GM23248 (cell line): ENCODE data around the gene KRT79. TPM values are rescaled to one million over a fixed set of nuclear protein-coding genes. Genes with fewer than 3 reads are reported as not detected.

Experiments
- DNase-seq: peaks from one replicate; pipeline ENCODE4 v3.0.0-alpha.2; 2015
- H2AFZ ChIP-seq: fragments of 200-600 bp; sonication (generic); 2 replicates; pipeline ENCODE4 v1.6.1; 2016; ENCODE audit warnings: antibody characterized with exemption
- H3F3A ChIP-seq: fragments of 200-600 bp; sonication (generic); 2 replicates; pipeline ENCODE4 v1.6.1; 2016; ENCODE audit warnings: mild to moderate bottlenecking, antibody characterized with exemption, mixed run types; ENCODE audit not compliant: insufficient read depth
- H3K27ac ChIP-seq: fragments of 200-600 bp; sonication (generic); 2 replicates; pipeline ENCODE4 v1.5.1; 2016; ENCODE audit warnings: mild to moderate bottlenecking
- H3K27me3 ChIP-seq: fragments of 200-600 bp; sonication (generic); replicated peaks from 2 replicates; pipeline ENCODE4 v1.6.1; 2016; ENCODE audit warnings: mild to moderate bottlenecking; ENCODE audit not compliant: insufficient read depth
- H3K36me3 ChIP-seq: fragments of 200-600 bp; sonication (generic); 2 replicates; pipeline ENCODE4 v1.6.1; 2016; ENCODE audit warnings: low read depth, mild to moderate bottlenecking
- H3K4me1 ChIP-seq: fragments of 200-600 bp; sonication (generic); 2 replicates; pipeline ENCODE4 v1.6.1; 2016; ENCODE audit warnings: mild to moderate bottlenecking; ENCODE audit not compliant: insufficient read depth
- H3K4me2 ChIP-seq: fragments of 200-600 bp; sonication (generic); one replicate; pipeline ENCODE4 v1.6.1; 2016; ENCODE audit warnings: mild to moderate bottlenecking; ENCODE audit not compliant: unreplicated experiment
- H3K4me3 ChIP-seq: fragments of 200-600 bp; sonication (generic); 2 replicates; pipeline ENCODE4 v1.5.1; 2016; ENCODE audit warnings: mild to moderate bottlenecking
- H3K79me2 ChIP-seq: fragments of 200-600 bp; sonication (generic); 2 replicates; pipeline ENCODE4 v1.6.1; 2016; ENCODE audit warnings: mild to moderate bottlenecking; ENCODE audit not compliant: insufficient read depth
- H3K9ac ChIP-seq: fragments of 200-600 bp; sonication (generic); 2 replicates; pipeline ENCODE4 v1.6.1; 2016; ENCODE audit warnings: mild to moderate bottlenecking
- H3K9me2 ChIP-seq: fragments of 200-600 bp; sonication (generic); 2 replicates; pipeline ENCODE4 v1.6.1; 2016; ENCODE audit warnings: mixed run types, mild to moderate bottlenecking, moderate library complexity; ENCODE audit not compliant: insufficient read depth
- H3K9me3 ChIP-seq: fragments of 200-600 bp; sonication (generic); one replicate; pipeline ENCODE4 v1.6.1; 2017; ENCODE audit warnings: low read depth
- H4K20me1 ChIP-seq: fragments of 200-600 bp; sonication (generic); 2 replicates; pipeline ENCODE4 v1.6.0; 2016; ENCODE audit not compliant: insufficient read depth
- EZH2 ChIP-seq: fragments of 200-600 bp; sonication (generic); IDR thresholded peaks from 2 replicates; pipeline ENCODE4 v1.6.1; 2018; ENCODE audit warnings: antibody characterized with exemption, mild to moderate bottlenecking; ENCODE audit not compliant: insufficient read depth, poor library complexity, severe bottlenecking
- EZH2phosphoT487 ChIP-seq: fragments of 200-600 bp; sonication (generic); IDR thresholded peaks from 2 replicates; pipeline ENCODE4 v1.6.1; 2018; ENCODE audit warnings: antibody characterized with exemption, moderate library complexity, mild to moderate bottlenecking, low read depth; ENCODE audit not compliant: insufficient read depth
- WGBS, 2 experiments: methylation state at CpG; one replicate each; pipeline ENCODE4 v1.1.6; 2015 to 2017; ENCODE audit warnings: low lambda C conversion rate in 2 of 2, low coverage in 1 of 2; ENCODE audit errors: missing lambda C conversion rate in 2 of 2; 5-methylcytosine and 5-hydroxymethylcytosine counted together
- in situ Hi-C: fragments of 300-500 bp; cut with MboI; formaldehyde crosslinking; loops from 2 replicates; pipeline ENCODE4 v1.15.0; 2020
- polyA plus RNA-seq: library from polyadenylated mRNA; unstranded; fragments of >200 nt; fragmentation: Nextera tagmentation; extraction: Ambion mirVana; gene quantifications from 2 replicates; pipeline ENCODE4 v1.2.1, GENCODE V29; 2016
- total RNA-seq: library from RNA; depleted of rRNA; stranded (reverse); fragments of >200 nt; shearing (Covaris generic); gene quantifications from 2 replicates; pipeline ENCODE4 v1.2.3, GENCODE V29; 2014

Gene KRT79
- total and polyA plus RNA-seq, 2 experiments from 2014 or later = 0.15 TPM; not detected in 1

DNA sequence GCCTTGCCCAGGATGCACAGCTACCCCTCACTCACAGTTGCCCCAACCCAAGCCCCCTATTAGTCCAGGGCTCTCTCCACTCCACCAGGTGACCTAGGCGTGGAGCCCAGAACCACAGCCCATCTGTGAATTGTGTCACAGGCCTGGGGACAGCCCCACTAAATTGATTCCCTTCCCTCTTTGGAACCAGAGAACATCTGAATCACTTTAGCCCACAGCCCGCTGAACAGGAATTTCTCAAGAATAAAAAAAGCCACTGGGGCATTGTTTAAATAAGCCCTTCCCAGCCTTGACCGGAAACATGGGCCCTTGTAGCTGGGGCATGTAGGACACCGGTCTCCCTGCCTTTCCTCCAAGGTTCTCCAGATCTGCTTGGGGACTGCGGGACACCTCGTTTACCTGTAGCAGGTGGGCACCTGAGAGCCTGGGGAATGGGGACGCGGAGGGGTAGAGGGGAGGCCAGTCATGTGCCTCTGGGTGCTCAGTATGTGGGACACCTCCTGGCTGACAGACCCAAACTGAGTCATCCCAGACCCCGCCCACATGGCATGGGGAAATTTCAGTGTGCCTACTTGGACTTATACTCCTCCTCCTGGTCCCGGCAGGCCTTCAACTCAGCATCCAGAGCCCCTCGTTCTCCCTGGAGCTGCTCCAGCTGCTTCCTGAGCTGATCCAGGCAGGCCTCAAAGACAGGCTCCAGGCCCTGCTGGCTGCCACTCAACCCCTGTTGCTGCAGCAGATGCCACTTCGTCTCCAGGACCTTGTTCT is 13.4 kb upstream of the KRT79 start:
- in situ Hi-C loops = no loop called here
- peak; percentile 44 for DNase-seq
- 55 to 58% methylated on average over 12 of the region's 12 CpGs for WGBS, 2 experiments

DNA sequence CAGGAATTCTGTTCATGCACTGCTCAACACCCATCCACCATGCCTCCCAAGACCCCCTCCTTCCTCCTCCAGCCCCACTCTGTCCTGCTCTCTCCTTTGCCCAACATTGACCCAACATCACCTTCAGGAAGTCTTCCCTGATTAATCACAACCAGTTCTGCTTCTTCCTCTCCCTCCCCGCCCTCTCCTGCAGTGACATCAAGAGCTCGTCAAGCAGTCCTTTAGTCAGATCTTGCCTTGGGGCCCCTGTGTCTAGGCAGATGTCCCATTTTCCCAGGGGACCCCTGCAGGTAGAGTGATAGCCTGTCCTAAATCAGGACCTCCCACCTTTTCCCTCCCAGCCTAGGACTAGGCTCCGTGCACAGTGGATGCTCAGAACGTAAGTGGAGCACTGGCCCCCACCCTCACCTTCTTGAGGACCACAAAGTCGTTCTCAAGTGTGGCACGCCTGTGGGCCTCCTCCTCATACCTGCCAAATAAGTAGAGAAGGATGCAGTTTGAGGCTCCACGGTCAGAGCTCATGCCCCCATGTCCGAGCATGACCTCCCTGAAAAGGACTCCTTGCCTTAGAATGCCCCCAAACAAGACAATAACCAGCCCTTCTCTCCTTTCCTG is 12.4 kb upstream of the KRT79 start:
- Histone ChIP-seq H3K36me3 (no peaks in the 10 kb centered on the region), H3K4me2 (no peak overlapping the region), H4K20me1 (no peaks in the 10 kb centered on the region), H3K27me3 (peaks cover 16% of the 10 kb centered on the region; the same call in 1 of the 2 replicates), H2AFZ (no peak overlapping the region), H3K4me1 (no peaks in the 10 kb centered on the region), H3K9me2 (no peaks in the 10 kb centered on the region), H3K9me3 (no peaks in the 10 kb centered on the region), H3K27ac (no peak overlapping the region), H3F3A (no peaks in the 10 kb centered on the region), H3K4me3 (no peak overlapping the region), H3K79me2 (no peaks in the 10 kb centered on the region), H3K9ac (no peak overlapping the region)
- DNase-seq = no peak
- in situ Hi-C loops = no loop called here
- TF ChIP-seq EZH2 (no peak), EZH2phosphoT487 (no peak)
- WGBS, 2 experiments = 45 to 53% methylated on average over 8 of the region's 8 CpGs

More for the DNA sequence above, 13.4 kb upstream of the KRT79 start:
- Histone ChIP-seq H3K4me1 (no peaks in the 10 kb centered on the region), H3K27ac (no peak overlapping the region), H3K27me3 (peaks cover 26% of the 10 kb centered on the region), H4K20me1 (no peaks in the 10 kb centered on the region), H3F3A (no peaks in the 10 kb centered on the region), H3K9me3 (no peaks in the 10 kb centered on the region), H3K79me2 (no peaks in the 10 kb centered on the region), H3K4me2 (no peak overlapping the region), H3K4me3 (no peak overlapping the region), H3K36me3 (no peaks in the 10 kb centered on the region), H3K9me2 (no peaks in the 10 kb centered on the region), H2AFZ (no peak overlapping the region), H3K9ac (no peak overlapping the region)
- TF ChIP-seq EZH2phosphoT487 (no peak), EZH2 (no peak)

DNA sequence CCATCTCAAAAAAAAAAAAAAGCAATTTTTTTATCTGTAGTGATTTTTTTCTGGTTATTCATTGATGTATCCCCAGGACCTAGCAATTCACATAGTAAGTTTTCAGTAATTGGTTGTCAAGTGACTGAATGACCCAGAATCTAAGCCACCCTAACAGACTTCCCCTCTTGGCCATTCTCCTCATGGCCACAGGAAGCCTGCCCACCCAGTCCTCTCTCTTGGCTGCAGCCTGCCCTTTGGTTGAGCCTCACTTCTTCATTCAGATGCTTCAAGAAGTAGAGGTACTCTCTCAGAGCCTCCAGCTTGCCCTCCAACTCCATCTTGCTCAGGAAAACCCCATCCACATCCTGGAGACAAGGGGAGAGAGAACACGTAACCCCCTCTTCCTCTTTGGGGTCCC is 11.8 kb upstream of the KRT79 start:
- Histone ChIP-seq H3K79me2 (no peaks in the 10 kb centered on the region), H3K36me3 (no peaks in the 10 kb centered on the region), H3K4me3 (no peak overlapping the region), H3K9ac (no peak overlapping the region), H3F3A (no peaks in the 10 kb centered on the region), H3K27me3 (peaks cover 10% of the 10 kb centered on the region; the same call in 1 of the 2 replicates), H3K4me2 (no peak overlapping the region), H3K27ac (no peak overlapping the region), H2AFZ (no peak overlapping the region), H3K9me3 (no peaks in the 10 kb centered on the region), H4K20me1 (no peaks in the 10 kb centered on the region), H3K9me2 (no peaks in the 10 kb centered on the region), H3K4me1 (no peaks in the 10 kb centered on the region)
- TF ChIP-seq EZH2phosphoT487 (no peak), EZH2 (no peak)
- no peak for DNase-seq
- in situ Hi-C loops = no loop called here
- 86 to 90% methylated on average over 1 of the region's 1 CpG for WGBS, 2 experiments

DNA sequence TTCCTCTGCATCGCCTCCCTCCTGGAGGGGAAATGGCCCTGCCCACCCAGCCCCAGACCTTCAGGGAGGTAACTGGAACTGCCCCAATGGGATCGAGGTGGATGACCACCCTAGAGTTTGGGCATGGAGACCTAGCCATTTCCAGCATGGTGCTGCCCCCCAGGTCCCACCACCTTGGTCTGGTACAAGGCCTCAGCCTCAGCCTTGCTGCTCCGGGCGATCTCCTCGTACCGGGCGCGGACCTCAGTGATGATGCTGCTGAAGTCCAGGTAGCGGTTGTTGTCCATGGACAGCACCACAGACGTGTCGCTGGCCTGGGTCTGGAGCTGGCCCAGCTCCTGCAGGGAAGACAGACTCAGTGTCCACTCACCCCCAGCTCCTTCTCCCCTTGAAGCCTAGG is 10.3 kb upstream of the KRT79 start:
- in situ Hi-C loops = no loop called here
- no peak overlapping the region for H3K4me2 ChIP-seq
- no peak for DNase-seq
- no peaks in the 10 kb centered on the region for H3F3A ChIP-seq
- H3K36me3 ChIP-seq = no peaks in the 10 kb centered on the region
- no peak overlapping the region for H3K9ac ChIP-seq
- H3K4me1 ChIP-seq = no peaks in the 10 kb centered on the region
- no peak overlapping the region for H2AFZ ChIP-seq
- H3K4me3 ChIP-seq = no peak overlapping the region
- H3K79me2 ChIP-seq = no peaks in the 10 kb centered on the region
- WGBS, 2 experiments = 77 to 78% methylated on average over 11 of the region's 11 CpGs
- H3K27ac ChIP-seq = no peak overlapping the region
- H4K20me1 ChIP-seq = no peaks in the 10 kb centered on the region
- peaks cover 8% of the 10 kb centered on the region; the same call in 1 of the 2 replicates for H3K27me3 ChIP-seq
- H3K9me3 ChIP-seq = no peaks in the 10 kb centered on the region
- TF ChIP-seq EZH2phosphoT487 (no peak), EZH2 (no peak)
- H3K9me2 ChIP-seq = no peaks in the 10 kb centered on the region
